Fibroblast of mammary gland (primary cell): ENCODE results near the gene JPT2.
"Not testable (repeated sequence)": the region's sequence is repeated elsewhere in the genome, so short reads cannot be mapped to it uniquely, and the experiment has no call there.

Experiments used
- DNase-seq: peaks from one replicate; pipeline ENCODE4 v3.0.0-alpha.2; 2010; ENCODE audit warnings: low read depth
- H3K4me3 ChIP-seq: 2 replicates; pipeline ENCODE4 v1.5.1; 2011; ENCODE audit warnings: low read depth, mild to moderate bottlenecking, low read length, moderate library complexity; ENCODE audit not compliant: control insufficient read depth
- TF ChIP-seq, protein P1 (sequence below): conservative IDR thresholded peaks from 2 replicates; pipeline ENCODE4 v1.5.1; 2011; ENCODE audit warnings: low read depth, low read length, inconsistent platforms; ENCODE audit not compliant: control insufficient read depth, insufficient read depth

JPT2 gene

DNA sequence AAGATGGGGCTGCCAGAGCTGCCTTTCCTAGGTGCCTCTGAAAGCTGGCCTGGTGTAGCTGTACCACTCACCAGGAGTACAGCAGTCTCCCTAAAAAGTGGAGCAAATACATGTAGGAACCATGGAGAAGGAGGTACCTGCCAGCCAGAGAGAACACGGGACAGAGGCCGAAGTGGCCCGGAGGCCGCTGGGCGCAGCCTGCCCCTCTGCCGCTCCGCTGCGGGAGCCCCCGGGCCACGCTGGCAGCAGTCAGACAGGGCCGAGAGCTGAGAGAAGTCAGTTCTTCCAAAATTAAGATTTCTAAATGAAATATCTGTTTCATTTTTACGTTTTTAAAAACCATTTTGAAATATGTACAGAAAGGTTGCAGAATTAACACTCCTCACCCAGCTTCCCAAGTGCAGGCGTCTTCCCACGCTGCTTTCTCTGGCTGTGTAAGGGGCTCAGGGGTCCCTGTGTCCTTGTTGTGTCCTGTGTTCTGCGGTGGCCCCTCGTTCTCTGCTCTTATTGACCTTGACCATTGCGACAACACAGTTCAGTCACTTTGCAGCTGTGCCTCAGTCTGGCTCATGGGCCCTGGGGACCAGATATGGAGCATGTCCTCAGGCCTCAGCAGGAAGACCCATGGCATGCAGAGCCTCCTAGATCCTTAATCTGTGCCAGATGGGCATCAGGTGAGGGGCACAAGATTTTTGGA lies 32.9 kb downstream of the JPT2 start:
- TF ChIP-seq, protein P1, sequence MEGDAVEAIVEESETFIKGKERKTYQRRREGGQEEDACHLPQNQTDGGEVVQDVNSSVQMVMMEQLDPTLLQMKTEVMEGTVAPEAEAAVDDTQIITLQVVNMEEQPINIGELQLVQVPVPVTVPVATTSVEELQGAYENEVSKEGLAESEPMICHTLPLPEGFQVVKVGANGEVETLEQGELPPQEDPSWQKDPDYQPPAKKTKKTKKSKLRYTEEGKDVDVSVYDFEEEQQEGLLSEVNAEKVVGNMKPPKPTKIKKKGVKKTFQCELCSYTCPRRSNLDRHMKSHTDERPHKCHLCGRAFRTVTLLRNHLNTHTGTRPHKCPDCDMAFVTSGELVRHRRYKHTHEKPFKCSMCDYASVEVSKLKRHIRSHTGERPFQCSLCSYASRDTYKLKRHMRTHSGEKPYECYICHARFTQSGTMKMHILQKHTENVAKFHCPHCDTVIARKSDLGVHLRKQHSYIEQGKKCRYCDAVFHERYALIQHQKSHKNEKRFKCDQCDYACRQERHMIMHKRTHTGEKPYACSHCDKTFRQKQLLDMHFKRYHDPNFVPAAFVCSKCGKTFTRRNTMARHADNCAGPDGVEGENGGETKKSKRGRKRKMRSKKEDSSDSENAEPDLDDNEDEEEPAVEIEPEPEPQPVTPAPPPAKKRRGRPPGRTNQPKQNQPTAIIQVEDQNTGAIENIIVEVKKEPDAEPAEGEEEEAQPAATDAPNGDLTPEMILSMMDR: no peak

DNA sequence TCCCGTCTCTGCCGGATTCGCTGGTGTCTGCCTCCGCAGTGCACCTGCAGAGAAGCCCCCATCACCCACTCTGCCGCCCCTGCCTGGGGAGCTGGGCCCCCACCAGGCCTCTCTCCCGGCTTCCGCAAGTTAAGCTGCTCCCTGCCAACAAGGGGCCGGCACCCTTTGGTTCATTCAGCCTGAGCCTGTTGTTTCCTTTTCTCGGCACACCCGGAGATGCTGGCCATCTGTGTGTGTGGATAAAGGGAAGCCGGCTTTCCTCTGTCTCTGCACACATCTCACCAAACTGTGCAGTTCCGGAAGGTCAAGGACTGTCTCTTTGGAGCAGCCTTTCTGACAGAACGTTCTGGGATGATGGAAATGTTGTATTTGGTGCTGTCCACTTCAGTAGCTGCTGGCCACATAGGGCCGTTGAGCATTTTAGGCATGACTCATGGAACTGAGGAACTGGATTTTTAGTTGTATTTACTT lies 34.7 kb downstream of the JPT2 start:
- TF ChIP-seq, protein P1: no peak
- H3K4me3 ChIP-seq: no peak overlapping the region
- peak; percentile 38 for DNase-seq

More for the DNA sequence above, 32.9 kb downstream of the JPT2 start:
- H3K4me3 ChIP-seq: no peak overlapping the region
- DNase-seq: no peak

DNA sequence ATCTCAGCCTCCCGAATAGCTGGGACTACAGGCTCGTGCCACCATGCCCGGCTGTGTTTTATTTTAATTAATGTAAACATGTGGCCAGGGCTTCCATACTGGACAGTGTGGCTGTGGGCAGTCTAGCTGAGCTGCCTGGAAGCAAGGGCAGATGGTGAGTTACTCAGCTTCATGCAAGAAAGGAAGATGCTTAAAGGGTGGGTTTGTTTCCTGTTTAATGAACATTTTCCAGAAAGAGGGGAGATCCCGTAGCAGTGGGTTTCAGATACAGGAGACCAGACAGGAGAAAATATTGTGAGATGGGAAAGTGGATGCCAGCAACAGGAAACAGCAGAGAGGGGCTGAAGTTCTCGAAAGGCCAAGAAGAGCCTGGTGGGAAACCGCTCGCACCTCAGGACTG lies 35.3 kb downstream of the JPT2 start:
- TF ChIP-seq, protein P1: no peak
- no peak overlapping the region for H3K4me3 ChIP-seq
- no peak for DNase-seq

DNA sequence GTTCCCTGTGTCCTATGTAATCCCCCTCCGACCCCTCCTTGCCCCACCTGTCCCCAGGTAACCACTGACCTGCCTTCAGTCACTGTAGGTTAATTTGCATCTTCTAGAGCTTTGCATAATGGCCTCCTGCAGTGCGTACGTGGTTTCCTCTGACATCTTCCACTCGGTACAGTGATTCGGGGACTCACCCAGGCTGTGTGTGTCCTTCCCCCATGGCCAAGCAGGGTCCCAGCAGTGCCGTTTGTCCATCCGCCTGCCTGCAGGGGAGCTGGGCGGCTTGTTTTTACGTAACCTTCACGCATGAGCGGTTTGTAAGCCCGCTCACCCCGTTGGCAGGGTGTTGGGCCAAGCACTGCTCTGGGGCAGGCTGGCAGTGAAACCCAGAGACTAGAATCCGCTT lies 35.9 kb downstream of the JPT2 start:
- no peak for DNase-seq
- TF ChIP-seq, protein P1: no peak

DNA sequence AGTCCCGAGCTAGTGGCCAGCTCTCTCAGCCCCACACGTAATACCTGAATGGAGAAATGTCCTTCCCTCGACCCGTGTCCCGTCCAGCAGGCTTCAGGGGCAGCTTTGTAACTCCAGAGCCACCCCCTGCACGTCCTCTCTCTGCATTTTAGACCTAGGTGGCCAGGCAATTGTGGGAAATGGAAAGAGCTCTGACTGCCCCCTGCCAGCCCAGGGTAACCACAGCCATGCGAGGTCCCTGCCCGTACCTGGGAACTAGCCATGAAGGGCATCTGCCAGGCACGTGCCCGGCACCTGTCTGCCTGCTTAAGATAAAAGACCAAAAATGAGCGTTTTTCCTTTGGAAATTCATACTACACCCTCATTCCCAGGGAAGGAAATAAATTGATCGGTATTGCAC lies 37.1 kb downstream of the JPT2 start:
- TF ChIP-seq, protein P1: no peak
- no peak overlapping the region for H3K4me3 ChIP-seq
- DNase-seq: no peak

More for the DNA sequence above, 35.9 kb downstream of the JPT2 start:
- H3K4me3 ChIP-seq: no peak overlapping the region

DNA sequence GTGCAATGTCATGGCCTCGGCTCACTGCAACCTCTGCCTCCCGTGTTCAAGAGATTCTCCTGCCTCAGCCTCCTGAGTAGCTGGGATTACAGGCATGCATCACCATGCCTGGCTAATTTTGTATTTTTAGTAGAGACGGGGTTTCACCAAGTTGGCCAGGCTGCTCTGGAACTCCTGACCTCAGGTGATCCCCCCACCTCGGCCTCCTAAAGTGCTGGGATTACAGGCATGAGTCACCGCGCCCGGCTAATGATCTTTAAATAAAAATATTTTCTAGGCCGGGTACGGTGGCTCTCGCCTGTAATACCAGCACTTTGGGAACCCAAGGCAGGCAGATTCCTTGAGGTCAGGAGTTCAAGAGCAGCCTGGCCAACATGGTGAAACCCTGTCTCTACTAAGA lies 40.2 kb downstream of the JPT2 start:
- not testable (repeated sequence) for DNase-seq, H3K4me3 ChIP-seq

DNA sequence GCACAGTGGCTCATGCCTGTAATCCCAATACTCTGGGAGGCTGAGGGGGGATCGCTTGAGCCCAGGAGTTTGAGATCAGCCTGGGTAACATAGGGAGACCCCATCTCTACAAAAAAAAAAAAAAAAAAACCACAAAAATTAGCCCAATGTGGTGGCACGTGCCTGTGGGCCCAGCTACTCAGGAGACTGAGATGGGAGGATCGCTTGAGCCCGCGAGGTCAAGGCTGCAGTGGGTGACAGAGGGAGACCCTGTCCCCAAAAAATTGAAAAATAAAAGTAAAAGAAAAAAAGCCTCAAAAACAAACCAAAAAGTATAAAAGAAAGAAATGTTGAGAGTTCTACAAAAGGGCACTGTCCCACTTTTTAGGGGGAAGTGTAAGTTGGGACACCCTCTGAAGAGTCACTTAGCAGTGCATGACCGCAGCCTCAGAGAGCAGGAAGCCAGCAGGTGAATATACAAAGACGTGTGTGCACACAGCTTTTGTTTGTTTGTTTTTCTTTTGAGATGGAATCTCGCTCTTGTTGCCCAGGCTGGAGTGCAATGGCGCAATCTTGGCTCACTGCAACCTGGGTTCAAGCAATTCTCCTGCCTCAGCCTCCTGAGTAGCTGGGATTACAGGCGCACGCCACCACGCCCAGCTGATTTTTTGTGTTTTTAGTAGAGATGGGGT lies 41.6 kb downstream of the JPT2 start:
- not testable (repeated sequence) for DNase-seq, H3K4me3 ChIP-seq

DNA sequence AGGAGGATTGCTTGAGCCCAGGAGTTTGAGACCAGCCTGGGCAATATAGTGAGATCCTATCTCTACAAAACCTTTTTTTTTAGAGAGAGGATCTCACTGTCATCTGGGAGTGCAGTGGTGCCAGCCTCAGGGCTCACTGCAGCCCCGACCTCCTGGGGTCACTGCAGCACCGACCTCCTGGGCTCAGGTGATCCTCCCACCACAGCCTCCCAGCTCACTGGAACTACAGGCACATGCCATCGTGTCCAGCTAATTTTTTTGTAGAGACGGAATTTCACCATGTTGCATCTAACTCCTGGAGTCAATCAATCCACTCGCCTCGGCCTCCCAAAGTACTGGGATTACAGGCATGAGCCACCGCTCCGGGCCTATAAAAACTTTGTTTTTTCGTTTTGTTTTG lies 43.3 kb downstream of the JPT2 start:
- DNase-seq: no peak
- H3K4me3 ChIP-seq: no peak overlapping the region
- TF ChIP-seq, protein P1: no peak
